ENCODE measurements around the gene THBS2. TPM values are rescaled to one million over a fixed set of nuclear protein-coding genes. Genes with fewer than 3 reads are reported as not detected.

THBS2 gene
- total RNA-seq, 3 donors from 2014 or later (not counting 1 experiment from before 2014, with no cell fraction given): not detected

DNA sequence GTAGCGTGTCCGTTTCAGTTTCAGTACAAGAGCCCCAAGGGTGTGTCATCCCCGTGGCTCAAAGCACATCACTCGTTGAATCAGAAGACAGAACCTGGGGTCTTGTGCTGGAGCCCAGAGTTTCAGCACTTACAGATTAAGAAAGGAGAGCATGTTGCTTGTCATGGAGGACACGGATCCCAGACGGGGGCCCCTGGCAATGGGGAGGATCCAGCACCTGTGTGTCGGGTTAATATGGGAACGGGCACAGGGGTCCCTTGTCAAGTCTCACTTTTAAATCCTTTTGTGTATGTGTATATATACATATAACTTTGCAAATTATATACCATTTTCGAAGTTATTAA lies 23.4 kb downstream of the THBS2 start:
- no peak overlapping the region for H3K27ac ChIP-seq (ENCODE audit: low read length)
- Mint-ChIP-seq H3K36me3 (no peaks in the 10 kb centered on the region), H3K4me3 (no peak overlapping the region), H3K4me1 (no peaks in the 10 kb centered on the region), H3K27me3 (ENCODE audit: low read depth in 2 of 2) (peaks cover 4 to 27% of the 10 kb centered on the region in 2 donors), H3K9me3 (peaks cover 9 to 12% of the 10 kb centered on the region in 2 donors), H3K27ac (no peak overlapping the region)
- 85% methylated on average over 6 of the region's 9 CpGs for WGBS (ENCODE audit: insufficient coverage)
- H3K4me1 ChIP-seq (ENCODE audit: control insufficient read depth, insufficient read depth, low read length): no peaks in the 10 kb centered on the region
- TF ChIP-seq CTCF (IDR thresholded peaks at IDR 0.05): no peak
- no peak overlapping the region for H3K4me3 ChIP-seq (ENCODE audit: low read length)
- peaks cover 9% of the 10 kb centered on the region for H3K9me3 ChIP-seq (ENCODE audit: control insufficient read depth, insufficient read depth, low read length)
- DNase-seq: no peak
- H3K36me3 ChIP-seq (ENCODE audit: control insufficient read depth, insufficient read depth, low read length): no peaks in the 10 kb centered on the region
- H3K27me3 ChIP-seq (ENCODE audit: control insufficient read depth, insufficient read depth, low read length): no peaks in the 10 kb centered on the region
- ATAC-seq: no peak
- intact Hi-C loops (cut with micrococcal nuclease): no loop called here

DNA sequence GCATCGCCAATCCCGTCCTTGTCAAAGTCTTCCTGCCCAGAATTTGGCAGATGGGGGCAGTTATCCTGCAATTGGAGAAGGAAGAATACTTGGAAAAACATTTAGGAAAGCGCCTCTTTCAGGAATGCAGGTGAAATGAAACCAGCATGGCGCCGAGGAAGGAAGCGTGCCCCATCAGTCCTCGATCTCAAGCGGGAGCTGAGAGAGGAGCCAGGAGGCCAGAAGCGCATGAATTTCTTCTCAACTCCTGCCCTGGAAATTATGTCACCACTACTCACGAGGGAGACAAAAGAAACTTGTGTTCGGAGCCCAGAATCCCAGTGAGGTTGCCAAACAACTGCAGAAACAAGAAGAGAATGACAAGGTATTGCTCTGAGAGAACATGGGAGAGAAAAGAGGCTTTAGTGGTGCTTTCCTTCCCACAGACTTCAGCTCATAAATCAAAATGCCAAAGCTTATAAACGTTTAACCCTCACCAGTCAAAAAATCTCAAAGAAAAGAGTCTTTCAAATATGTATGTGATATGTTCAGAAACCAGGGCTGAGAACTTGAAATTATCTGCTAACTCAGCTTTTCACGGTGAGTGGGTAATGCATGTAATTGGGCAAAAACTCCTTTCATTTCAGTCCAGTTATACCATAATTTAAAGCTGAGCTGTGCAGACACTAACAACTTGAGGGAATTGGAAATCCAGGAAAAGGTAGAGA lies 23.9 kb downstream of the THBS2 start:
- peaks cover 9 to 12% of the 10 kb centered on the region in 2 donors for H3K9me3 Mint-ChIP-seq
- no peak for DNase-seq
- H3K4me3 Mint-ChIP-seq: no peak overlapping the region
- H3K4me1 Mint-ChIP-seq: no peaks in the 10 kb centered on the region
- no peaks in the 10 kb centered on the region for H3K36me3 Mint-ChIP-seq
- H3K9me3 ChIP-seq (ENCODE audit: control insufficient read depth, insufficient read depth, low read length): peaks cover 9% of the 10 kb centered on the region
- no peak for ATAC-seq
- no peak overlapping the region for H3K27ac Mint-ChIP-seq
- WGBS (ENCODE audit: insufficient coverage): 72% methylated on average over 11 of the region's 13 CpGs
- H3K27ac ChIP-seq (ENCODE audit: low read length): no peak overlapping the region
- intact Hi-C loops (cut with micrococcal nuclease): no loop called here
- no peak for TF ChIP-seq CTCF (IDR thresholded peaks at IDR 0.05)
- no peak overlapping the region for H3K4me3 ChIP-seq (ENCODE audit: low read length)
- H3K27me3 ChIP-seq (ENCODE audit: control insufficient read depth, insufficient read depth, low read length): no peaks in the 10 kb centered on the region
- no peaks in the 10 kb centered on the region for H3K36me3 ChIP-seq (ENCODE audit: control insufficient read depth, insufficient read depth, low read length)
- no peaks in the 10 kb centered on the region for H3K4me1 ChIP-seq (ENCODE audit: control insufficient read depth, insufficient read depth, low read length)
- H3K27me3 Mint-ChIP-seq (ENCODE audit: low read depth in 2 of 2): peaks cover 7 to 32% of the 10 kb centered on the region in 2 donors

- H3K27me3 Mint-ChIP-seq (ENCODE audit: low read depth in 2 of 2): peaks cover 10 to 37% of the 10 kb centered on the region in 2 donors
- no peaks in the 10 kb centered on the region for H3K4me1 ChIP-seq (ENCODE audit: control insufficient read depth, insufficient read depth, low read length)
- DNase-seq: no peak
- WGBS (ENCODE audit: insufficient coverage): 95% methylated on average over 14 of the region's 15 CpGs
- ATAC-seq: no peak
- no peak overlapping the region for H3K27ac Mint-ChIP-seq
- no peak overlapping the region for H3K27ac ChIP-seq (ENCODE audit: low read length)
- H3K4me3 ChIP-seq (ENCODE audit: low read length): no peak overlapping the region
- no peaks in the 10 kb centered on the region for H3K9me3 Mint-ChIP-seq
- intact Hi-C loops (cut with micrococcal nuclease): no loop called here
- no peaks in the 10 kb centered on the region for H3K36me3 ChIP-seq (ENCODE audit: control insufficient read depth, insufficient read depth, low read length)
- no peaks in the 10 kb centered on the region for H3K27me3 ChIP-seq (ENCODE audit: control insufficient read depth, insufficient read depth, low read length)
- H3K4me3 Mint-ChIP-seq: no peak overlapping the region
- TF ChIP-seq CTCF (IDR thresholded peaks at IDR 0.05): no peak
- no peaks in the 10 kb centered on the region for H3K36me3 Mint-ChIP-seq
- H3K4me1 Mint-ChIP-seq: no peaks in the 10 kb centered on the region
- H3K9me3 ChIP-seq (ENCODE audit: control insufficient read depth, insufficient read depth, low read length): no peaks in the 10 kb centered on the region
Observed at GRCh38 chr6:169227116-169227515, 26.5 kb downstream of the THBS2 start.

- Mint-ChIP-seq H3K4me1 (no peaks in the 10 kb centered on the region), H3K9me3 (no peaks in the 10 kb centered on the region), H3K36me3 (no peaks in the 10 kb centered on the region), H3K27me3 (ENCODE audit: low read depth in 2 of 2) (peaks cover 10 to 37% of the 10 kb centered on the region in 2 donors), H3K27ac (no peak overlapping the region), H3K4me3 (no peak overlapping the region)
- no peak overlapping the region for H3K27ac ChIP-seq (ENCODE audit: low read length)
- no peak for TF ChIP-seq CTCF (IDR thresholded peaks at IDR 0.05)
- 90% methylated on average over 11 of the region's 11 CpGs for WGBS (ENCODE audit: insufficient coverage)
- ATAC-seq: no peak
- H3K36me3 ChIP-seq (ENCODE audit: control insufficient read depth, insufficient read depth, low read length): no peaks in the 10 kb centered on the region
- no peaks in the 10 kb centered on the region for H3K27me3 ChIP-seq (ENCODE audit: control insufficient read depth, insufficient read depth, low read length)
- no peak overlapping the region for H3K4me3 ChIP-seq (ENCODE audit: low read length)
- H3K4me1 ChIP-seq (ENCODE audit: control insufficient read depth, insufficient read depth, low read length): no peaks in the 10 kb centered on the region
- intact Hi-C loops (cut with micrococcal nuclease): no loop called here
- no peaks in the 10 kb centered on the region for H3K9me3 ChIP-seq (ENCODE audit: control insufficient read depth, insufficient read depth, low read length)
- no peak for DNase-seq
Observed at GRCh38 chr6:169225887-169226286, 27.8 kb downstream of the THBS2 start.

All from natural killer cell (primary cell).